Measurements from ENCODE around the gene RFX4. TPM values are rescaled to one million over a fixed set of nuclear protein-coding genes. Genes with fewer than 3 reads are reported as not detected.

Gene RFX4
- total RNA-seq, 4 donors from 2014 or later: not detected

GRCh38 chr12:106655577-106655976 is 72.8 kb downstream of the RFX4 start:
- H3K27me3 ChIP-seq: no peaks in the 10 kb centered on the region
- H3K4me3 ChIP-seq: no peak overlapping the region
- ATAC-seq: no peak
- intact Hi-C loops (cut with DNase I; ENCODE audit: low total_unique reads): no loop called here
- H3K36me3 ChIP-seq: no peaks in the 10 kb centered on the region
- no peaks in the 10 kb centered on the region for H3K4me1 ChIP-seq
- H3K27ac ChIP-seq: no peak overlapping the region
- no peaks in the 10 kb centered on the region for H3K9me3 ChIP-seq
- DNase-seq: no peak
- in situ Hi-C loops (cut with MboI; ENCODE audit: low sequenced_read_pairs in 4 of 4): no loop called here
- TF ChIP-seq POLR2A (IDR thresholded peaks at IDR 0.05) (no peak), CTCF (IDR thresholded peaks at IDR 0.05 in 4 of 5, conservative IDR thresholded peaks at IDR 0.05 in 1 of 5) (no peak)

- ATAC-seq: no peak
- in situ Hi-C loops (cut with MboI; ENCODE audit: low sequenced_read_pairs in 4 of 4) (no loop called here), intact Hi-C loops (cut with DNase I; ENCODE audit: low total_unique reads) (no loop called here)
- Histone ChIP-seq H3K27ac (no peak overlapping the region), H3K9me3 (no peaks in the 10 kb centered on the region), H3K4me3 (no peak overlapping the region), H3K36me3 (no peaks in the 10 kb centered on the region), H3K27me3 (no peaks in the 10 kb centered on the region), H3K4me1 (no peaks in the 10 kb centered on the region)
- TF ChIP-seq CTCF (IDR thresholded peaks at IDR 0.05 in 4 of 5, conservative IDR thresholded peaks at IDR 0.05 in 1 of 5) (no peak), POLR2A (IDR thresholded peaks at IDR 0.05) (no peak)
- no peak for DNase-seq
Observed at GRCh38 chr12:106657488-106657887, 74.7 kb downstream of the RFX4 start.

GRCh38 chr12:106663385-106663784 is 80.6 kb downstream of the RFX4 start:
- in situ Hi-C loops (cut with MboI; ENCODE audit: low sequenced_read_pairs in 4 of 4): no loop called here
- intact Hi-C loops (cut with DNase I; ENCODE audit: low total_unique reads): no loop called here
- H3K9me3 ChIP-seq: peaks cover 0 to 11% (median 0%) of the 10 kb centered on the region in 3 donors
- no peak for ATAC-seq
- H3K4me3 ChIP-seq: peak overlapping the region in 1 of 4 donors; percentile 13
- DNase-seq: no peak
- TF ChIP-seq POLR2A (IDR thresholded peaks at IDR 0.05) (no peak), CTCF (IDR thresholded peaks at IDR 0.05 in 4 of 5, conservative IDR thresholded peaks at IDR 0.05 in 1 of 5) (no peak)
- H3K27ac ChIP-seq: no peak overlapping the region
- H3K36me3 ChIP-seq: no peaks in the 10 kb centered on the region
- no peaks in the 10 kb centered on the region for H3K4me1 ChIP-seq
- no peaks in the 10 kb centered on the region for H3K27me3 ChIP-seq

- TF ChIP-seq POLR2A (IDR thresholded peaks at IDR 0.05): no peak
- no peak for TF ChIP-seq CTCF (IDR thresholded peaks at IDR 0.05 in 4 of 5, conservative IDR thresholded peaks at IDR 0.05 in 1 of 5)
Observed at GRCh38 chr12:106669216-106669615, 86.4 kb downstream of the RFX4 start.

GRCh38 chr12:106670131-106670530 is 87.3 kb downstream of the RFX4 start:
- DNase-seq: no peak
- no peaks in the 10 kb centered on the region for H3K4me1 ChIP-seq
- intact Hi-C loops (cut with DNase I; ENCODE audit: low total_unique reads): no loop called here
- ATAC-seq: no peak
- peaks cover 0 to 12% (median 9%) of the 10 kb centered on the region in 3 donors for H3K27me3 ChIP-seq
- no peak overlapping the region for H3K27ac ChIP-seq
- in situ Hi-C loops (cut with MboI; ENCODE audit: low sequenced_read_pairs in 4 of 4): no loop called here
- no peaks in the 10 kb centered on the region for H3K36me3 ChIP-seq
- no peaks in the 10 kb centered on the region for H3K9me3 ChIP-seq
- no peak overlapping the region for H3K4me3 ChIP-seq
- no peak for TF ChIP-seq POLR2A (IDR thresholded peaks at IDR 0.05)
- no peak for TF ChIP-seq CTCF (IDR thresholded peaks at IDR 0.05 in 4 of 5, conservative IDR thresholded peaks at IDR 0.05 in 1 of 5)

More at GRCh38 chr12:106669216-106669615, 86.4 kb downstream of the RFX4 start:
- H3K9me3 ChIP-seq: no peaks in the 10 kb centered on the region
- in situ Hi-C loops (cut with MboI; ENCODE audit: low sequenced_read_pairs in 4 of 4): no loop called here
- ATAC-seq (no peak), DNase-seq (no peak)
- no peaks in the 10 kb centered on the region for H3K36me3 ChIP-seq
- H3K4me3 ChIP-seq: no peak overlapping the region
- H3K4me1 ChIP-seq: no peaks in the 10 kb centered on the region
- intact Hi-C loops (cut with DNase I; ENCODE audit: low total_unique reads): no loop called here
- H3K27me3 ChIP-seq: peaks cover 0 to 9% (median 9%) of the 10 kb centered on the region in 3 donors
- H3K27ac ChIP-seq: no peak overlapping the region

All from gastrocnemius medialis (tissue), 4 donors.